GM23338 (cell line): ENCODE measurements around the gene OSBPL10. TPM values are rescaled to one million over a fixed set of nuclear protein-coding genes. Genes with fewer than 3 reads are reported as not detected.

Experiments used
- ATAC-seq: fragments of 200-7000 bp; cut with Tn5 transposase; 3 replicates; pipeline ENCODE4 v1.9.1; 2020
- DNase-seq: peaks from one replicate; pipeline ENCODE4 v3.0.0-alpha.2; 2015; ENCODE audit warnings: low spot score
- H2AFZ ChIP-seq: fragments of 200-600 bp; sonication (generic); 2 replicates; pipeline ENCODE4 v1.8.0; 2016; ENCODE audit warnings: antibody characterized with exemption, mild to moderate bottlenecking, moderate library complexity
- H3F3A ChIP-seq: fragments of 200-600 bp; sonication (generic); replicated peaks from 2 replicates; pipeline ENCODE4 v1.8.0; 2017; ENCODE audit warnings: antibody characterized with exemption, mixed run types, low read depth
- H3K27ac ChIP-seq: fragments of 200-600 bp; sonication (generic); 2 replicates; pipeline ENCODE4 v1.6.1; 2016; ENCODE audit warnings: low read depth
- H3K27me3 ChIP-seq: fragments of 200-600 bp; sonication (generic); 2 replicates; pipeline ENCODE4 v1.8.0; 2016; ENCODE audit warnings: mild to moderate bottlenecking, mixed run types, moderate library complexity; ENCODE audit not compliant: insufficient read depth
- H3K36me3 ChIP-seq: fragments of 200-600 bp; sonication (generic); 2 replicates; pipeline ENCODE4 v1.8.0; 2016; ENCODE audit warnings: mild to moderate bottlenecking; ENCODE audit not compliant: insufficient read depth
- H3K4me1 ChIP-seq: fragments of 200-600 bp; sonication (generic); 2 replicates; pipeline ENCODE4 v1.8.0; 2016; ENCODE audit warnings: mild to moderate bottlenecking, moderate library complexity; ENCODE audit not compliant: insufficient read depth
- H3K4me2 ChIP-seq: fragments of 200-600 bp; sonication (generic); 2 replicates; pipeline ENCODE4 v1.7.1; 2017; ENCODE audit warnings: mixed run types
- H3K4me3 ChIP-seq: fragments of 200-600 bp; sonication (generic); 2 replicates; pipeline ENCODE4 v1.6.1; 2016; ENCODE audit warnings: mixed run types
- H3K79me2 ChIP-seq: fragments of 200-600 bp; sonication (generic); replicated peaks from 2 replicates; pipeline ENCODE4 v1.8.0; 2017; ENCODE audit warnings: mild to moderate bottlenecking; ENCODE audit not compliant: insufficient read depth
- H3K9me2 ChIP-seq: fragments of 200-600 bp; sonication (generic); 2 replicates; pipeline ENCODE4 v1.8.0; 2017; ENCODE audit not compliant: insufficient read depth
- H4K20me1 ChIP-seq: fragments of 200-600 bp; sonication (generic); replicated peaks from 2 replicates; pipeline ENCODE4 v1.8.0; 2017; ENCODE audit warnings: mild to moderate bottlenecking; ENCODE audit not compliant: insufficient read depth
- H3K27ac Mint-ChIP-seq: 2 replicates; pipeline ENCODE4 v1.8.0; 2020; ENCODE audit warnings: inconsistent platforms, mild to moderate bottlenecking, moderate library complexity, mixed read lengths
- H3K27me3 Mint-ChIP-seq: 3 replicates; pipeline ENCODE4 v1.8.0; 2022; ENCODE audit warnings: low read depth, mild to moderate bottlenecking, moderate library complexity, mixed read lengths, inconsistent platforms; ENCODE audit not compliant: insufficient read depth, poor library complexity
- H3K36me3 Mint-ChIP-seq: 3 replicates; pipeline ENCODE4 v1.8.0; 2021; ENCODE audit warnings: low read depth, mild to moderate bottlenecking, inconsistent platforms, moderate library complexity, mixed read lengths
- H3K4me1 Mint-ChIP-seq: 3 replicates; pipeline ENCODE4 v1.8.0; 2020; ENCODE audit warnings: mild to moderate bottlenecking, inconsistent platforms, mixed read lengths
- H3K4me3 Mint-ChIP-seq: 3 replicates; pipeline ENCODE4 v1.8.0; 2021; ENCODE audit warnings: moderate library complexity, mild to moderate bottlenecking, inconsistent platforms, mixed read lengths
- H3K9me3 Mint-ChIP-seq: 3 replicates; pipeline ENCODE4 v1.8.0; 2020; ENCODE audit warnings: moderate library complexity, mild to moderate bottlenecking, inconsistent platforms, mixed read lengths
- EZH2 ChIP-seq: fragments of 200-600 bp; sonication (generic); IDR thresholded peaks from one replicate; pipeline ENCODE4 v1.8.0; 2017; ENCODE audit warnings: antibody characterized with exemption, mild to moderate bottlenecking, low read depth; ENCODE audit not compliant: unreplicated experiment
- JUNB ChIP-seq: IDR thresholded peaks from one replicate; pipeline ENCODE4 v1.6.1; 2016; ENCODE audit warnings: antibody characterized with exemption; ENCODE audit not compliant: unreplicated experiment
- NANOG ChIP-seq: IDR thresholded peaks from 2 replicates; pipeline ENCODE4 v1.6.1; 2016; ENCODE audit warnings: antibody characterized with exemption, borderline replicate concordance
- POLR2AphosphoS5 ChIP-seq: IDR thresholded peaks from 2 replicates; pipeline ENCODE4 v1.6.1; 2016; ENCODE audit warnings: antibody characterized with exemption, low read depth
- STAT1 ChIP-seq: IDR thresholded peaks from one replicate; pipeline ENCODE4 v1.6.1; 2016; ENCODE audit warnings: antibody characterized with exemption; ENCODE audit not compliant: unreplicated experiment
- ZNF114 ChIP-seq: fragments of 250-450 bp; sonication (Bioruptor Pico); IDR thresholded peaks from 2 replicates; pipeline ENCODE4 v1.5.0; 2020; ENCODE audit warnings: mild to moderate bottlenecking, moderate library complexity
- ZNF331 ChIP-seq: fragments of 250-450 bp; sonication (Bioruptor Pico); IDR thresholded peaks from 2 replicates; pipeline ENCODE4 v1.5.0; 2020; ENCODE audit warnings: low read depth, mild to moderate bottlenecking, moderate library complexity
- polyA plus RNA-seq: library from polyadenylated mRNA; unstranded; fragments of >200 nt; fragmentation: Nextera tagmentation; extraction: Ambion mirVana; gene quantifications from 2 replicates; pipeline ENCODE4 v1.2.1, GENCODE V29; 2016
- total RNA-seq: library from RNA; depleted of rRNA; stranded (reverse); fragments of >200 nt; shearing (Covaris generic); gene quantifications from 2 replicates; pipeline ENCODE4 v1.2.3, GENCODE V29; 2014
- TF ChIP-seq, protein P1 (sequence below): fragments of 250-450 bp; sonication (Bioruptor Pico); IDR thresholded peaks from 2 replicates; pipeline ENCODE4 v1.5.0; 2020; ENCODE audit warnings: mild to moderate bottlenecking, moderate library complexity
- TF ChIP-seq, protein P2 (sequence below): IDR thresholded peaks from 2 replicates; pipeline ENCODE4 v1.6.1; 2016; ENCODE audit warnings: antibody characterized with exemption

Gene OSBPL10
- total and polyA plus RNA-seq, 2 experiments from 2014 or later = 23.8 to 149 TPM

DNA sequence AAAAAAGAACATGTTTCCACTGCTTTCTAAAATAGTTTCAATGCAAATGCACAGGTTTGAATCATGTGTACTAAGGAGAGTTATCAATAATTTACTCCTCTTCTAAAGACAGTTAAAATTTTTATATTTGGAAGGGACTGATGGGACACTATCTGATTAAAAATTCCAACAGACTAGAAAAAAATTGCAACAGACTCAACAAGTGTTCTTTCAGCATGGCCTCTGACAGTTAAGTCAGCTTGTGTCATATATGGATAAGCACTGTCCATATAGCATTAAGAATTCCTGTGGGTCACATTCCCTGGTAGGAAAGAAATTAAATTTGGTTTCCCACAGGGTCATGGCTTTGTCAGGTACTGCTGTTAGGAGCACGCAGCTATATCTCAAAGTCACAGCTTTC lies 96.8 kb downstream of the OSBPL10 start (continued):
- TF ChIP-seq, protein P1, sequence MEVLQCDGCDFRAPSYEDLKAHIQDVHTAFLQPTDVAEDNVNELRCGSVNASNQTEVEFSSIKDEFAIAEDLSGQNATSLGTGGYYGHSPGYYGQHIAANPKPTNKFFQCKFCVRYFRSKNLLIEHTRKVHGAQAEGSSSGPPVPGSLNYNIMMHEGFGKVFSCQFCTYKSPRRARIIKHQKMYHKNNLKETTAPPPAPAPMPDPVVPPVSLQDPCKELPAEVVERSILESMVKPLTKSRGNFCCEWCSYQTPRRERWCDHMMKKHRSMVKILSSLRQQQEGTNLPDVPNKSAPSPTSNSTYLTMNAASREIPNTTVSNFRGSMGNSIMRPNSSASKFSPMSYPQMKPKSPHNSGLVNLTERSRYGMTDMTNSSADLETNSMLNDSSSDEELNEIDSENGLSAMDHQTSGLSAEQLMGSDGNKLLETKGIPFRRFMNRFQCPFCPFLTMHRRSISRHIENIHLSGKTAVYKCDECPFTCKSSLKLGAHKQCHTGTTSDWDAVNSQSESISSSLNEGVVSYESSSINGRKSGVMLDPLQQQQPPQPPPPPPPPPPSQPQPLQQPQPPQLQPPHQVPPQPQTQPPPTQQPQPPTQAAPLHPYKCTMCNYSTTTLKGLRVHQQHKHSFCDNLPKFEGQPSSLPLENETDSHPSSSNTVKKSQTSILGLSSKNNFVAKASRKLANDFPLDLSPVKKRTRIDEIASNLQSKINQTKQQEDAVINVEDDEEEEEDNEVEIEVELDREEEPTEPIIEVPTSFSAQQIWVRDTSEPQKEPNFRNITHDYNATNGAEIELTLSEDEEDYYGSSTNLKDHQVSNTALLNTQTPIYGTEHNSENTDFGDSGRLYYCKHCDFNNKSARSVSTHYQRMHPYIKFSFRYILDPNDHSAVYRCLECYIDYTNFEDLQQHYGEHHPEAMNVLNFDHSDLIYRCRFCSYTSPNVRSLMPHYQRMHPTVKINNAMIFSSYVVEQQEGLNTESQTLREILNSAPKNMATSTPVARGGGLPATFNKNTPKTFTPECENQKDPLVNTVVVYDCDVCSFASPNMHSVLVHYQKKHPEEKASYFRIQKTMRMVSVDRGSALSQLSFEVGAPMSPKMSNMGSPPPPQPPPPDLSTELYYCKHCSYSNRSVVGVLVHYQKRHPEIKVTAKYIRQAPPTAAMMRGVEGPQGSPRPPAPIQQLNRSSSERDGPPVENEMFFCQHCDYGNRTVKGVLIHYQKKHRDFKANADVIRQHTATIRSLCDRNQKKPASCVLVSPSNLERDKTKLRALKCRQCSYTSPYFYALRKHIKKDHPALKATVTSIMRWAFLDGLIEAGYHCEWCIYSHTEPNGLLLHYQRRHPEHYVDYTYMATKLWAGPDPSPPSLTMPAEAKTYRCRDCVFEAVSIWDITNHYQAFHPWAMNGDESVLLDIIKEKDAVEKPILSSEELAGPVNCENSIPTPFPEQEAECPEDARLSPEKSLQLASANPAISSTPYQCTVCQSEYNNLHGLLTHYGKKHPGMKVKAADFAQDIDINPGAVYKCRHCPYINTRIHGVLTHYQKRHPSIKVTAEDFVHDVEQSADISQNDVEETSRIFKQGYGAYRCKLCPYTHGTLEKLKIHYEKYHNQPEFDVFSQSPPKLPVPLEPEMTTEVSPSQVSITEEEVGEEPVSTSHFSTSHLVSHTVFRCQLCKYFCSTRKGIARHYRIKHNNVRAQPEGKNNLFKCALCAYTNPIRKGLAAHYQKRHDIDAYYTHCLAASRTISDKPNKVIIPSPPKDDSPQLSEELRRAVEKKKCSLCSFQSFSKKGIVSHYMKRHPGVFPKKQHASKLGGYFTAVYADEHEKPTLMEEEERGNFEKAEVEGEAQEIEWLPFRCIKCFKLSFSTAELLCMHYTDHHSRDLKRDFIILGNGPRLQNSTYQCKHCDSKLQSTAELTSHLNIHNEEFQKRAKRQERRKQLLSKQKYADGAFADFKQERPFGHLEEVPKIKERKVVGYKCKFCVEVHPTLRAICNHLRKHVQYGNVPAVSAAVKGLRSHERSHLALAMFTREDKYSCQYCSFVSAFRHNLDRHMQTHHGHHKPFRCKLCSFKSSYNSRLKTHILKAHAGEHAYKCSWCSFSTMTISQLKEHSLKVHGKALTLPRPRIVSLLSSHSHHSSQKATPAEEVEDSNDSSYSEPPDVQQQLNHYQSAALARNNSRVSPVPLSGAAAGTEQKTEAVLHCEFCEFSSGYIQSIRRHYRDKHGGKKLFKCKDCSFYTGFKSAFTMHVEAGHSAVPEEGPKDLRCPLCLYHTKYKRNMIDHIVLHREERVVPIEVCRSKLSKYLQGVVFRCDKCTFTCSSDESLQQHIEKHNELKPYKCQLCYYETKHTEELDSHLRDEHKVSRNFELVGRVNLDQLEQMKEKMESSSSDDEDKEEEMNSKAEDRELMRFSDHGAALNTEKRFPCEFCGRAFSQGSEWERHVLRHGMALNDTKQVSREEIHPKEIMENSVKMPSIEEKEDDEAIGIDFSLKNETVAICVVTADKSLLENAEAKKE (CRISPR knock-in tag) = no peak
- TF ChIP-seq EZH2 (no peak), ZNF114 (CRISPR knock-in tag) (no peak), STAT1 (no peak), POLR2AphosphoS5 (no peak), ZNF331 (no peak), JUNB (no peak), NANOG (no peak)
- TF ChIP-seq, protein P2, sequence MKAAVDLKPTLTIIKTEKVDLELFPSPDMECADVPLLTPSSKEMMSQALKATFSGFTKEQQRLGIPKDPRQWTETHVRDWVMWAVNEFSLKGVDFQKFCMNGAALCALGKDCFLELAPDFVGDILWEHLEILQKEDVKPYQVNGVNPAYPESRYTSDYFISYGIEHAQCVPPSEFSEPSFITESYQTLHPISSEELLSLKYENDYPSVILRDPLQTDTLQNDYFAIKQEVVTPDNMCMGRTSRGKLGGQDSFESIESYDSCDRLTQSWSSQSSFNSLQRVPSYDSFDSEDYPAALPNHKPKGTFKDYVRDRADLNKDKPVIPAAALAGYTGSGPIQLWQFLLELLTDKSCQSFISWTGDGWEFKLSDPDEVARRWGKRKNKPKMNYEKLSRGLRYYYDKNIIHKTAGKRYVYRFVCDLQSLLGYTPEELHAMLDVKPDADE = no peak

DNA sequence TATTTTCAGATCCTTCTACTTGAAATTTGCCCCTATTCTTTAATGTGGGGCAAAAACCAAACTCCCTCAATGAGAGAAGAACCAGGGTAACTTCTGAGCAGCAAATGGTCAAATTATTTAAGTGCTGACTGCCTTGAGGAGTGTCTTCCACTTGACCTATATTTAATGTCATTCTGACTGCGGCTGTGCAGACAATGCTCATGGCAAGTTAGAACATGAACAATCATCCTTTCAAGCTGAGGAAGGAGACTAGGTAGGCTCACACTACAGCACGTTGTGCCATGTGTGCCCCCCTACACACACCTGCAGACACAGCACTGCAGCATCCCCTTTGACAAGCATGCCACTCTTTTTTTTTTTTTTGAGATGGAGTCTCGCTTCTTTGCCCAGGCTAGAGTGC lies 98.2 kb downstream of the OSBPL10 start:
- Histone ChIP-seq H3K4me2 (no peak overlapping the region), H3K27me3 (no peaks in the 10 kb centered on the region), H2AFZ (no peak overlapping the region), H3K9me2 (no peaks in the 10 kb centered on the region), H3K4me1 (peaks cover 29% of the 10 kb centered on the region), H4K20me1 (peaks cover 18% of the 10 kb centered on the region), H3F3A (no peaks in the 10 kb centered on the region), H3K27ac (peak overlapping the region; percentile 0; the same call in 1 of the 2 replicates), H3K4me3 (no peak overlapping the region), H3K36me3 (no peaks in the 10 kb centered on the region), H3K79me2 (peaks cover 100% of the 10 kb centered on the region)
- Mint-ChIP-seq H3K27ac (no peak overlapping the region), H3K36me3 (peaks cover 9% of the 10 kb centered on the region; the same call in 2 of the 3 replicates), H3K9me3 (no peaks in the 10 kb centered on the region), H3K4me1 (peaks cover 54% of the 10 kb centered on the region), H3K4me3 (no peak overlapping the region), H3K27me3 (peaks cover 2% of the 10 kb centered on the region)
- DNase-seq (no peak), ATAC-seq (no peak)
- TF ChIP-seq STAT1 (no peak), NANOG (no peak)
- TF ChIP-seq, protein P1 (CRISPR knock-in tag) = no peak
